K562 (cell line): ENCODE results near the gene C1orf21. TPM values are rescaled to one million over a fixed set of nuclear protein-coding genes. Genes with fewer than 3 reads are reported as not detected.

Source experiments
- ATAC-seq: fragments of 200-7000 bp; cut with Tn5 transposase; 3 replicates; pipeline ENCODE4 v1.9.1; 2020; ENCODE audit warnings: moderate library complexity
- BruUV-seq: library from RNA; stranded (reverse); fragments of 400-500 nt; replicated peaks from 2 replicates; lab custom pipeline; 2021; lab: Mats Ljungman, UMichigan
- CTCF ChIA-PET: fragments of 300-600 bp; formaldehyde crosslinking; extraction: SDS; loops from one replicate; lab custom pipeline; 2021; ENCODE audit warnings: low intra/inter-chr PET ratio; lab: Yijun Ruan, JAX
- POLR2A ChIA-PET: fragments of 300-600, 350-650 bp; sonication (Branson Sonifier 250); formaldehyde crosslinking; extraction: SDS; loops from one replicate; lab custom pipeline; 2021; ENCODE audit warnings: antibody characterized with exemption, inconsistent platforms; lab: Yijun Ruan, JAX
- DNase-seq, 4 experiments: peaks; one replicate each; pipeline versions ENCODE4 v3.0.0 to v3.0.0-alpha.2; 2011 to 2018; ENCODE audit warnings: low spot score in 3 of 4, mixed read lengths in 3 of 4; ENCODE audit errors: extremely low read depth in 1 of 4
- FAIRE-seq: peaks from 2 replicates; lab custom pipeline; 2011; peaks lifted over from hg19 to GRCh38; lab: Jason Lieb, UNC
- H2AFZ ChIP-seq: 2 replicates; pipeline ENCODE4 v1.6.0; 2011; ENCODE audit warnings: low read depth, low read length, control low read depth, inconsistent platforms
- H3K27ac ChIP-seq: fragments of 200-600 bp; 3 replicates; pipeline ENCODE4 v1.8.0; 2011; ENCODE audit warnings: low read depth, mild to moderate bottlenecking, control low read depth, inconsistent platforms, low read length, moderate library complexity, mixed read lengths; ENCODE audit errors: extremely low read depth
- H3K27me3 ChIP-seq, 2 experiments: fragments of 300-600 bp in 1 of 2; 2 replicates in 1 of 2; 3 replicates in 1 of 2; pipeline versions ENCODE4 v1.6.0 to v1.8.0; 2011; ENCODE audit warnings: inconsistent platforms in 2 of 2, low read length in 2 of 2, mild to moderate bottlenecking in 1 of 2, mixed read lengths in 1 of 2, moderate library complexity in 1 of 2; ENCODE audit not compliant: control insufficient read depth in 2 of 2, insufficient read depth in 2 of 2
- H3K36me3 ChIP-seq: fragments of 300-600 bp; 3 replicates; pipeline ENCODE4 v1.8.0; 2011; ENCODE audit warnings: mild to moderate bottlenecking, low read length, inconsistent platforms; ENCODE audit not compliant: control insufficient read depth, insufficient read depth
- H3K4me1 ChIP-seq, 2 experiments: fragments of 200-600 bp in 1 of 2; replicated peaks in 1 of 2; 2 replicates in 1 of 2; 3 replicates in 1 of 2; pipeline versions ENCODE4 v1.5.1 to v1.8.0; 2011; ENCODE audit warnings: inconsistent platforms in 2 of 2, low read length in 2 of 2, mild to moderate bottlenecking in 1 of 2, mixed read lengths in 1 of 2, moderate library complexity in 1 of 2; ENCODE audit not compliant: control insufficient read depth in 2 of 2, insufficient read depth in 2 of 2
- H3K4me2 ChIP-seq: 2 replicates; pipeline ENCODE4 v1.6.1; 2011; ENCODE audit warnings: low read length, control low read depth, inconsistent platforms, mixed read lengths; ENCODE audit not compliant: insufficient read depth
- H3K4me3 ChIP-seq: fragments of 200-600 bp; sonication (generic), shearing (Covaris generic); 2 replicates; pipeline ENCODE4 v1.5.1; 2016; ENCODE audit warnings: control low read depth, inconsistent platforms
- H3K79me2 ChIP-seq: fragments of 200-600 bp; 3 replicates; pipeline ENCODE4 v1.8.0; 2011; ENCODE audit warnings: low read length, inconsistent platforms; ENCODE audit not compliant: control insufficient read depth, insufficient read depth
- H3K9ac ChIP-seq, 2 experiments: 2 replicates each; pipeline versions ENCODE4 v1.6.0 to v1.6.1; 2011; ENCODE audit warnings: low read depth in 2 of 2, low read length in 2 of 2, control low read depth in 1 of 2, inconsistent platforms in 1 of 2, mild to moderate bottlenecking in 1 of 2, mixed read lengths in 1 of 2; ENCODE audit not compliant: insufficient read depth in 1 of 2
- H3K9me1 ChIP-seq: one replicate; pipeline ENCODE4 v1.6.0; 2011; ENCODE audit warnings: inconsistent platforms, mild to moderate bottlenecking, low read length, moderate library complexity; ENCODE audit not compliant: control insufficient read depth, insufficient read depth
- H3K9me3 ChIP-seq: replicated peaks from 2 replicates; pipeline ENCODE4 v1.5.1; 2011; ENCODE audit warnings: low read depth, low read length, inconsistent platforms; ENCODE audit not compliant: control insufficient read depth, insufficient read depth
- H4K20me1 ChIP-seq: replicated peaks from 2 replicates; pipeline ENCODE4 v1.6.1; 2011; ENCODE audit warnings: low read length, inconsistent platforms, mixed read lengths; ENCODE audit not compliant: control insufficient read depth, insufficient read depth
- MYNN ChIP-seq, 2 experiments: sonication (generic); formaldehyde crosslinking in 1 of 2; IDR thresholded peaks; 2 replicates each; pipeline versions ENCODE4 v1.5.0 to v1.6.1; 2016 to 2020; ENCODE audit warnings: antibody characterized with exemption in 1 of 2, missing genetic modification reagents in 1 of 2
- SAFB ChIP-seq: fragments of 200-400 bp; formaldehyde crosslinking; IDR thresholded peaks from 2 replicates; pipeline ENCODE4 v1.6.1; 2017; ENCODE audit warnings: low read depth, low read length, borderline replicate concordance
- U2AF2 ChIP-seq: fragments of 200-400 bp; formaldehyde crosslinking; optimal IDR thresholded peaks from 2 replicates; pipeline ENCODE3; 2017; ENCODE audit warnings: low read depth, mild to moderate bottlenecking, low read length
- ZNF57 ChIP-seq: fragments of 450-650 bp; formaldehyde crosslinking; IDR thresholded peaks from 2 replicates; pipeline ENCODE4 v1.4.0; 2020; ENCODE audit warnings: mild to moderate bottlenecking, moderate library complexity
- WGBS: fragments of 100-300 bp; shearing (Covaris generic); methylation state at CpG from one replicate; pipeline ENCODE4 v1.1.6; 2016; ENCODE audit warnings: low coverage, mixed read lengths; ENCODE audit not compliant: insufficient coverage; ENCODE audit errors: missing lambda C conversion rate; 5-methylcytosine and 5-hydroxymethylcytosine counted together
- in situ Hi-C: fragments of 300-500 bp; cut with MboI; formaldehyde crosslinking; loops from 4 replicates; pipeline ENCODE4 v1.15.0; 2018; ENCODE audit warnings: inconsistent platforms, mixed read lengths
- intact Hi-C: fragments of 100-400 bp; cut with micrococcal nuclease; formaldehyde crosslinking; loops from 2 replicates; pipeline ENCODE4 v1.14.2; 2022
- polyA plus RNA-seq, 8 experiments: library from polyadenylated mRNA; depleted of rRNA in 4 of 8; stranded (reverse) in 5 of 8; unstranded in 3 of 8; fragments of >200 nt; fragmentation: Nextera tagmentation in 2 of 8; fragmentation: Illumina TruSeq in 1 of 8; extraction: Ambion mirVana in 2 of 8; extraction: Trizol in 1 of 8; gene quantifications; 2 replicates each; pipeline versions ENCODE4 v1.2.1 to v1.2.3, GENCODE V29; 2011 to 2014; ENCODE audit warnings: inconsistent platforms in 1 of 8, missing spikeins in 1 of 8
- total RNA-seq, 7 experiments: library from RNA; depleted of rRNA in 6 of 7; stranded (reverse); fragments of >200 nt in 6 of 7; fragmentation: Illumina TruSeq in 2 of 7; extraction: Trizol in 2 of 7; gene quantifications; 2 replicates each; pipeline versions ENCODE4 v1.2.1 to v1.2.3, GENCODE V29; 2011 to 2021; ENCODE audit warnings: low replicate concordance in 1 of 7
- TF ChIP-seq, protein P1 (sequence below), 2 experiments: fragments of 200-800 bp in 1 of 2; sonication (Bioruptor generic) in 1 of 2; sonication (generic) in 1 of 2; formaldehyde crosslinking in 1 of 2; IDR thresholded peaks in 1 of 2; conservative IDR thresholded peaks in 1 of 2; 2 replicates each; pipeline versions ENCODE4 v1.5.0 to v1.6.1; 2016 to 2020; ENCODE audit warnings: missing compliant biosample characterization in 1 of 2, missing genetic modification characterization in 1 of 2, missing genetic modification reagents in 1 of 2
- TF ChIP-seq, protein P2 (sequence below): fragments of 250-450 bp; sonication (Bioruptor Pico); IDR thresholded peaks from 2 replicates; pipeline ENCODE4 v1.4.0; 2020; ENCODE audit warnings: mild to moderate bottlenecking, moderate library complexity

The C1orf21 gene
- total and polyA plus RNA-seq, 9 of the 15 experiments (the other 6 are each of a cell fraction or from before 2014, with no cell fraction given): under 0.01 to 0.31 (median 0.07) TPM

DNA sequence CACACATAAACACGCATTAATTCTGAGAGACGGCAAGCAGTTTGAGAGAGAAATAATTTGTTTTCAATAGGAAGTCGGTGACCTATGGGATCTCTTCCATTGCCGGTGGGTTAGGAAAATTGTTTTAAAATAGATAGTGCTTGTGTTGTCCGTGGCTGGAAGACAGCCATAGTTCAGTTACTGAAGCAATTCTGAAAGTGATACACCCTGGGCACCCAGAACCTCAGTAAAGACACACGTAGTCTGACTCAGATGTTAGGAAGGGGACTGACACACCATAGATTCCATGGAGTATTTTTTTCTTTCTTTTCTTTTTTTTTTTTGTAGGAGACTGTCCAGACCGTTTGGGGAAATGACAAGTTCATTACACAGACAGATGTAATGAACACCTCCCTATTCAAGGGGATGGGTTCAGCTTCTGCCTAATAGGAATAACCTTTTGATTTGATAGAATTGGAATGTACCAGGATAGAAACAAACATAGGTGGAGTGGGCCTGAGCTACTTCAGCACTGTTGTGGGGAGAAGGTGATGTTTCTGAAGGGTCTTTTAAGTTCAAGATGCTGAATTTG lies 1.6 kb downstream of the C1orf21 start:
- H3K4me1 ChIP-seq: peaks cover 0 to 16% of the 10 kb centered on the region in 2 experiments; a peak in 3 of 5 replicates
- H3K9me1 ChIP-seq: no peaks in the 10 kb centered on the region
- no peak overlapping the region for H3K9ac ChIP-seq
- intact Hi-C loops (no loop called here), in situ Hi-C loops (no loop called here)
- H3K27me3 ChIP-seq: peaks cover 32 to 34% of the 10 kb centered on the region in 2 experiments
- DNase-seq (no peak), ATAC-seq (no peak), FAIRE-seq (no peak)
- CTCF ChIA-PET: no interaction called here
- BruUV-seq: no TSS peak
- TF ChIP-seq U2AF2: no peak
- TF ChIP-seq, all 486 proteins: peak for 0
- H3K9me3 ChIP-seq: no peaks in the 10 kb centered on the region
- no peak overlapping the region for H2AFZ ChIP-seq
- H3K4me2 ChIP-seq: no peak overlapping the region
- no peaks in the 10 kb centered on the region for H3K36me3 ChIP-seq
- POLR2A ChIA-PET: no interaction called here
- no peaks in the 10 kb centered on the region for H3K79me2 ChIP-seq
- H4K20me1 ChIP-seq: no peaks in the 10 kb centered on the region
- WGBS: 4% methylated on average over 7 of the region's 7 CpGs
- no peak overlapping the region for H3K4me3 ChIP-seq
- H3K27ac ChIP-seq: no peak overlapping the region

DNA sequence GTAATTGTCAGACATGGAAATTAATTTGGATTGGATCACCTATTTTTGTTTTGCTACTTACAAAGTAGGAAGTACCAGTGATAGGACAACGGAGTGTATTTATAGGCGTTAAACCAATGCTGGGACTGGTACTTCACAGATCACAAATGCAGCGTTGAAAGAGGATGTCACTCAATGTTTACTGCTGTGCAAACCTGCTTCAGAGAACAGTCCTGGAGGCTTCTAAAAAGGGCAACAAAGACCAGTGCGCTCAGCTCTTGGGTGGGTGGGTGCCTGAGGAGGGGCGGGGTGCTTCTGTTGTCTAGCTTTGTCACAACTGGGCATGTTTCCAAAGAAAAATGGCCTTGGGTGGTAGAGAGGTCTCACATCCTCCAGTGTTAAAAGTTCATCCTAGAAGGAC lies 2.1 kb downstream of the C1orf21 start:
- FAIRE-seq (no peak), ATAC-seq (no peak), DNase-seq (no peak)
- Histone ChIP-seq H3K9me3 (no peaks in the 10 kb centered on the region), H4K20me1 (no peaks in the 10 kb centered on the region), H3K27me3 (peaks cover 30 to 32% of the 10 kb centered on the region in 2 experiments; a peak in 4 of 5 replicates), H3K4me3 (no peak overlapping the region), H3K27ac (no peak overlapping the region), H3K36me3 (no peaks in the 10 kb centered on the region), H2AFZ (no peak overlapping the region), H3K9me1 (no peaks in the 10 kb centered on the region), H3K4me2 (no peak overlapping the region), H3K79me2 (no peaks in the 10 kb centered on the region), H3K4me1 (peaks cover 0 to 16% of the 10 kb centered on the region in 2 experiments; a peak in 3 of 5 replicates), H3K9ac (no peak overlapping the region)
- in situ Hi-C loops (no loop called here), intact Hi-C loops (no loop called here)
- WGBS: 3% methylated on average over 5 of the region's 5 CpGs
- CTCF ChIA-PET: no interaction called here
- TF ChIP-seq SAFB (no peak), ZNF57 (CRISPR knock-in tag) (no peak), MYNN (IDR thresholded peaks at IDR 0.05) (no peak), MYNN (CRISPR knock-in tag; IDR thresholded peaks at IDR 0.05) (no peak)
- TF ChIP-seq, protein P1, sequence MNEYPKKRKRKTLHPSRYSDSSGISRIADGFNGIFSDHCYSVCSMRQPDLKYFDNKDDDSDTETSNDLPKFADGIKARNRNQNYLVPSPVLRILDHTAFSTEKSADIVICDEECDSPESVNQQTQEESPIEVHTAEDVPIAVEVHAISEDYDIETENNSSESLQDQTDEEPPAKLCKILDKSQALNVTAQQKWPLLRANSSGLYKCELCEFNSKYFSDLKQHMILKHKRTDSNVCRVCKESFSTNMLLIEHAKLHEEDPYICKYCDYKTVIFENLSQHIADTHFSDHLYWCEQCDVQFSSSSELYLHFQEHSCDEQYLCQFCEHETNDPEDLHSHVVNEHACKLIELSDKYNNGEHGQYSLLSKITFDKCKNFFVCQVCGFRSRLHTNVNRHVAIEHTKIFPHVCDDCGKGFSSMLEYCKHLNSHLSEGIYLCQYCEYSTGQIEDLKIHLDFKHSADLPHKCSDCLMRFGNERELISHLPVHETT (CRISPR knock-in tag; conservative IDR thresholded peaks at IDR 0.05 in 1 of 2, IDR thresholded peaks at IDR 0.05 in 1 of 2): no peak
- TF ChIP-seq, protein P2, sequence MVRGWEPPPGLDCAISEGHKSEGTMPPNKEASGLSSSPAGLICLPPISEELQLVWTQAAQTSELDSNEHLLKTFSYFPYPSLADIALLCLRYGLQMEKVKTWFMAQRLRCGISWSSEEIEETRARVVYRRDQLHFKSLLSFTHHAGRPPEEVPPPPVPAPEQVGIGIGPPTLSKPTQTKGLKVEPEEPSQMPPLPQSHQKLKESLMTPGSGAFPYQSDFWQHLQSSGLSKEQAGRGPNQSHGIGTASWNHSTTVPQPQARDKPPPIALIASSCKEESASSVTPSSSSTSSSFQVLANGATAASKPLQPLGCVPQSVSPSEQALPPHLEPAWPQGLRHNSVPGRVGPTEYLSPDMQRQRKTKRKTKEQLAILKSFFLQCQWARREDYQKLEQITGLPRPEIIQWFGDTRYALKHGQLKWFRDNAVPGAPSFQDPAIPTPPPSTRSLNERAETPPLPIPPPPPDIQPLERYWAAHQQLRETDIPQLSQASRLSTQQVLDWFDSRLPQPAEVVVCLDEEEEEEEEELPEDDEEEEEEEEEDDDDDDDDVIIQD (CRISPR knock-in tag): no peak
- no TSS peak for BruUV-seq
- POLR2A ChIA-PET: no interaction called here
